Fibroblast of mammary gland (primary cell): Measurements from ENCODE around the gene CREB3L1.

ENCODE experiments used
- DNase-seq: peaks from one replicate; pipeline ENCODE4 v3.0.0-alpha.2; 2010; ENCODE audit warnings: low read depth
- H3K4me3 ChIP-seq: 2 replicates; pipeline ENCODE4 v1.5.1; 2011; ENCODE audit warnings: low read depth, mild to moderate bottlenecking, low read length, moderate library complexity; ENCODE audit not compliant: control insufficient read depth
- TF ChIP-seq, protein P1 (sequence below): conservative IDR thresholded peaks from 2 replicates; pipeline ENCODE4 v1.5.1; 2011; ENCODE audit warnings: low read depth, low read length, inconsistent platforms; ENCODE audit not compliant: control insufficient read depth, insufficient read depth

Gene CREB3L1

DNA sequence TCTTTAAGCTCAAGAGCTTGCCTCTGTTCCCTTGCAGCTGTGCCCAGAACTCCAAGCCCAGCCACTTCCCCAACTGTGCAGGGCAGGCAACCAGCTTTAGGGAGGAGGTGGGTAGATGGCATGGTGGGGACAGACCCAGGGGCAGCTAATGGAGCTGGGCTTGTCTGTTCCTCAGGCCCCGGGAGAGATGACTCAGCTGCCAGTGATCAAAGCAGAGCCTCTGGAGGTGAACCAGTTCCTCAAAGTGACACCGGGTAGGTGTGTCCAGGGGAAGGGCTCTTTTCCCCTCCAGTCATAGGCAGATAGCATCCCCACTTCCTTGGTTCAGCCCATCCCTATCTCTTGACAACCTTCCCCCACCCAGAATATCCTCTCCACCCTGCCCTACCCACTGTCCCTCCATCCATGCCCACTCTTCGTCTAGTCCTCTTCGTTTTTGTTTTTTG is 32.4 kb downstream of the CREB3L1 start:
- DNase-seq, result no peak
- no peak overlapping the region for H3K4me3 ChIP-seq
- TF ChIP-seq, protein P1, sequence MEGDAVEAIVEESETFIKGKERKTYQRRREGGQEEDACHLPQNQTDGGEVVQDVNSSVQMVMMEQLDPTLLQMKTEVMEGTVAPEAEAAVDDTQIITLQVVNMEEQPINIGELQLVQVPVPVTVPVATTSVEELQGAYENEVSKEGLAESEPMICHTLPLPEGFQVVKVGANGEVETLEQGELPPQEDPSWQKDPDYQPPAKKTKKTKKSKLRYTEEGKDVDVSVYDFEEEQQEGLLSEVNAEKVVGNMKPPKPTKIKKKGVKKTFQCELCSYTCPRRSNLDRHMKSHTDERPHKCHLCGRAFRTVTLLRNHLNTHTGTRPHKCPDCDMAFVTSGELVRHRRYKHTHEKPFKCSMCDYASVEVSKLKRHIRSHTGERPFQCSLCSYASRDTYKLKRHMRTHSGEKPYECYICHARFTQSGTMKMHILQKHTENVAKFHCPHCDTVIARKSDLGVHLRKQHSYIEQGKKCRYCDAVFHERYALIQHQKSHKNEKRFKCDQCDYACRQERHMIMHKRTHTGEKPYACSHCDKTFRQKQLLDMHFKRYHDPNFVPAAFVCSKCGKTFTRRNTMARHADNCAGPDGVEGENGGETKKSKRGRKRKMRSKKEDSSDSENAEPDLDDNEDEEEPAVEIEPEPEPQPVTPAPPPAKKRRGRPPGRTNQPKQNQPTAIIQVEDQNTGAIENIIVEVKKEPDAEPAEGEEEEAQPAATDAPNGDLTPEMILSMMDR, result no peak

DNA sequence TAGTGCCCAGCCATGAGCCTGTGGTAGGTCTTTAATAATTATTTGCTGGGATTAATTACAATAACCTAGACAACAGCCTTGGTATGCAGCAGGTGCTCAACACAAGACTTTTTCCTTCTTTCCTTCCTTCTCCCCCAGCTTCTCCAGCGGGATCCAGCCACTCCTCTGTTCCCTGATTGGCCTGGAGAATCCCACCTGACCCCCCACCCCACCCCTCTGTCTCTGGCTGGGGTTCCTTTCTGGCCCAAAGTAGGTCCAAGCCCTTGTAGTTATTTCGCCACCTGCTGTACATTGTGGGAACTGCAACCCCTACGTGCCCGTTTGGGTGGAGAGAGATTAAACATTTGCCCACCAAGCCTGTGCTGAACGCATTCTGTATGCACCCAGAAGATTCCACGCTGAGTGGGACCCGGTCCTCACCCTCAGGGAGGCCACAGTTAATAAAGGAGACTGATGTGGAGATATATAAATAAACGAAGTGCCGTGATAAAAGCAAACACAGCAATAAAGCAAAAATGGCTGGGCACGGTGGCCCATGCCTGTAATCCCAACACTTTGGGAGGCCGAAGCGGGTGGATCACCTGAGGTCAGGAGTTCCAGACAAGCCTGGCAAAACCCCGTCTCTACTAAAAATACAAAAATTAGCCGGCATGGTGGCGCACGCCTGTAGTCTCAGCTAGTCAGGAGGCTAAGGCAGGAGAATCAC is 37.7 kb downstream of the CREB3L1 start:
- TF ChIP-seq, protein P1, result peak; percentile 91
- H3K4me3 ChIP-seq, result no peak overlapping the region

DNA sequence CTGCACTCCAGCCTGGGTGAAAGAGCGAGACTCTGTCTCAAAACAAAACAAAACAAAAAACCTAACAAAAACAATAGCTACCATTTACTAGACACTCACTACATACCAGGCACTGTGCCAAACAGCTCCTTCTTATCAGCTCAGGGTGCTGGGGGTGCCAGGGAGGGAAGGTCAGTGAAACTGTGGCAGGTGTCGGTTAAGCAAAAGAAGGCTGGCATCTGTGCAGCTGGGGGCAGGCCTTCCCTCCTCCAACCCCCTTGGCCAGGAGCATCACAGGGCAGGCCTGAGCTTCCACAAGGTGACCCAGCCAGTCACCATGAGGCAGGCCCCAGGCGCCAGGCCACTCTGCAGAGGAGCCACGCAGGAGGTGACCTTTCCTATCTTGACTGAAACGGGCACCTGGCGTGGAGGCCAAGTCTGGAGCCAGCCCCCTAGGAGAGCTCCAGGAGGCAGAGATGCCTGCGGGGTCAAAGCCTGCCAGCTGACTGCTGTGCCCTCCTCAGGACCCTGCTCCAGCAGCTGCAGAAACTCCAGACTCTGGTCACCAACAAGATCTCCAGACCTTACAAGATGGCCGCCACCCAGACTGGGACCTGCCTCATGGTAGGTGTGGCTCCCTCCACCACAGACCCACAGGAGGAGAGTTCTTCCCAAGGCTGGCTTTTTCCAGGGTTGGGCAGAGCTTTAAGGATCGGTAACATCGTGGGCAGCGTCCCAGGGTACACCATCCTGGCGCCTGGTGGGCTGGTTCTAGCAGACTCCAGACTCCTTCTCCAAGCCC is 38.5 kb downstream of the CREB3L1 start:
- TF ChIP-seq, protein P1, result no peak
- no peak overlapping the region for H3K4me3 ChIP-seq
- DNase-seq, result no peak

More for the DNA sequence above, 37.7 kb downstream of the CREB3L1 start:
- DNase-seq, result peak; percentile 83

DNA sequence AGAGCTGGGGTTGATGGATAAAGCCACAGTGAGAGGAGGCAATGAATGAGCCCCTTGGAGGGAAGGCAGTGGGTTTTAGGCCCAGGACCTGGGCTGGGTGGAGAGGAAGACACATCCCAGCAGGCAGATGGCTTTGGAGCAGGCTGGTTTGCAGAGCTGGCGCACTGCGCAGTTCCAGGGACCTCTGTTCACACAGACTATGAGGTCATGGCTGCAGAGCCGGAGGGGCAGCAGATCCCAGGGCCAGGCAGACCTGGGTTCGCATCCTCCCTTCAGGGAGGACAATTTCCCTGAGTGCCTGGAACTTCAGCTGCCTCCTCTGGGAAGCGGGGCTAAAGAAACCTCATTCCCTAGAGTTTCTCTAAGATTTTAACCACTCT is 41.6 kb downstream of the CREB3L1 start:
- TF ChIP-seq, protein P1, result no peak
- H3K4me3 ChIP-seq, result no peak overlapping the region
- DNase-seq, result no peak

DNA sequence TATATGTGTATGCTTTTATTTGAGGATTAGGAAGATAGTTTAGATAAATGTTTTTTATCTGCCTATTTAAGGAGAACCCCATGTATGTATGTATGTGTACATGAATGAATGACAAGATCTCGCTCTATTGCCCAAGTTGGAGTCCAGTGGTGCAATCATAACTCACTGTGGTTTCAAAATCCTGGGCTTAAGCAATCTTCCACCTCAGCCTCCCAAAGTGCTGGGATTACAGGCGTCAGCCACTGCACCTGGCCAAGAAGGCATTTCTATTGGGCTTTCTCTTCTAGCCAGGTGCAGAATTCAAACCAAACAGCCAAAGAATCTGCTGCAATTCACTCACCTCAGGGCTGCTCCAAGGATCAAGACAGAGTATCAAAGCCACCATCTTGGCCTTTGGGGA is 44.3 kb downstream of the CREB3L1 start:
- no peak overlapping the region for H3K4me3 ChIP-seq
- TF ChIP-seq, protein P1, result no peak
- DNase-seq, result peak; percentile 51

DNA sequence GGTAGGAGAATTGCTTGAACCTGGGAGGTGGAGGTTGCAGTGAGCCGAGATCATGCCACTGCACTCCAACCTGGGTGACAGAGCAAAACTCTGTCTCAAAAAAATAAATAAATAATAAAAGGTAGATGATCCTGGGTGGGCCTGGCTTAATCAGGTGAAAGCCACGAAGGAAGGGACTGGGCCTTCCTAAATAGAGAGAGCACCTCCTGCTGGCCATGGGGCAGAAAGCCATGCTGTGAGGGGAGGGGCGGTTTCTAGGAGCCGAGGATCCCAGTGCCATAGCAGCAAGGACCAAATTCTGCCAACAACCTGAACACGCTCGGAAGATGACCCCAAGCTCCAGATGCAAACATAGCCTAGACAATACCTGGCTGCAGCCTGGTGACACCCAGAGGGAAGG is 45.3 kb downstream of the CREB3L1 start:
- no peak overlapping the region for H3K4me3 ChIP-seq
- DNase-seq, result peak; percentile 52
- TF ChIP-seq, protein P1, result peak; percentile 58
